Fibroblast of mammary gland (primary cell): ENCODE results near the gene AKR1C2.
"Not testable (repeated sequence)": the region's sequence is repeated elsewhere in the genome, so short reads cannot be mapped to it uniquely, and the experiment has no call there.

Source experiments
- DNase-seq: peaks from one replicate; pipeline ENCODE4 v3.0.0-alpha.2; 2010; ENCODE audit warnings: low read depth
- H3K4me3 ChIP-seq: 2 replicates; pipeline ENCODE4 v1.5.1; 2011; ENCODE audit warnings: low read depth, mild to moderate bottlenecking, low read length, moderate library complexity; ENCODE audit not compliant: control insufficient read depth
- CTCF ChIP-seq: conservative IDR thresholded peaks from 2 replicates; pipeline ENCODE4 v1.5.1; 2011; ENCODE audit warnings: low read depth, low read length, inconsistent platforms; ENCODE audit not compliant: control insufficient read depth, insufficient read depth

Gene AKR1C2

GRCh38 chr10:4942931-4943330 is 60.7 kb downstream of the AKR1C2 start:
- not testable (repeated sequence) for H3K4me3 ChIP-seq
- DNase-seq = peak; percentile 88
- TF ChIP-seq CTCF = peak; percentile 30

- no peak overlapping the region for H3K4me3 ChIP-seq
- DNase-seq = peak; percentile 25
- no peak for TF ChIP-seq CTCF
Measured at GRCh38 chr10:4941540-4942330, 61.9 kb downstream of the AKR1C2 start.

- not testable (repeated sequence) for H3K4me3 ChIP-seq, DNase-seq
Measured at GRCh38 chr10:4940909-4941308, 62.7 kb downstream of the AKR1C2 start.

- not testable (repeated sequence) for DNase-seq, H3K4me3 ChIP-seq
Measured at GRCh38 chr10:4940073-4940428, 63.6 kb downstream of the AKR1C2 start.

- no peak for TF ChIP-seq CTCF
- no peak overlapping the region for H3K4me3 ChIP-seq
- peak; percentile 51 for DNase-seq
Measured at GRCh38 chr10:4939224-4940072, 64.2 kb downstream of the AKR1C2 start.
